Measurements from ENCODE around the gene RAB20.

- no peak for TF ChIP-seq POLR2A (IDR thresholded peaks at IDR 0.05)
- no peak for TF ChIP-seq CTCF (IDR thresholded peaks at IDR 0.05)
These were observed 68.6 kb downstream of the RAB20 start for GRCh38 chr13:110492679-110493593.

Data from lower leg skin (tissue), 3 donors.